ENCODE measurements around the gene EEF1AKMT3. TPM values are rescaled to one million over a fixed set of nuclear protein-coding genes. Genes with fewer than 3 reads are reported as not detected.
A peak's percentile ranks its signal among the peaks of the same experiment; 100 is the strongest.
"Not testable (repeated sequence)": the region's sequence is repeated elsewhere in the genome, so short reads cannot be mapped to it uniquely, and the experiment has no call there.

EEF1AKMT3 gene
- total RNA-seq, 1 donor, result 8.3 TPM

GRCh38 chr12:57771236-57771872, 1.1 kb upstream of the EEF1AKMT3 start:
- Histone ChIP-seq H3K9me3 (ENCODE audit: low read depth, low read length) (no peaks in the 10 kb centered on the region), H3K27ac (ENCODE audit: low read depth, low read length) (peak overlapping the region; percentile 95), H2AFZ (ENCODE audit: low read length) (peak overlapping the region; percentile 98), H3K36me3 (ENCODE audit: insufficient read depth, low read length) (peaks cover 26% of the 10 kb centered on the region), H3K4me1 (ENCODE audit: insufficient read depth, low read length) (peaks cover 29% of the 10 kb centered on the region), H3K4me2 (ENCODE audit: insufficient read depth, low read length) (peak overlapping the region; percentile 90), H3K4me3 (ENCODE audit: insufficient read depth, low read length) (peak overlapping the region; percentile 91), H3K27me3 (ENCODE audit: insufficient read depth, low read length) (peaks cover 11% of the 10 kb centered on the region), H3K79me2 (ENCODE audit: insufficient read depth, low read length) (peaks cover 12% of the 10 kb centered on the region), H4K20me1 (ENCODE audit: insufficient read depth, low read length) (no peaks in the 10 kb centered on the region)
- no peak for TF ChIP-seq CTCF (IDR thresholded peaks at IDR 0.05; ENCODE audit: extremely low read depth, low read depth, low read length)
- DNase-seq (ENCODE audit: insufficient read length, low spot score, missing footprints), result peak; percentile 98

- Histone ChIP-seq H3K4me3 (ENCODE audit: insufficient read depth, low read length) (peak within 1 kb of the TSS; percentile 91), H3K9me3 (ENCODE audit: low read depth, low read length) (no peaks in the 10 kb centered on the region), H3K27ac (ENCODE audit: low read depth, low read length) (peak within 1 kb of the TSS; percentile 95), H3K79me2 (ENCODE audit: insufficient read depth, low read length) (peaks cover 12% of the 10 kb centered on the region), H3K4me2 (ENCODE audit: insufficient read depth, low read length) (peak within 1 kb of the TSS; percentile 90), H3K4me1 (ENCODE audit: insufficient read depth, low read length) (peaks cover 23% of the 10 kb centered on the region), H4K20me1 (ENCODE audit: insufficient read depth, low read length) (no peaks in the 10 kb centered on the region), H3K27me3 (ENCODE audit: insufficient read depth, low read length) (peaks cover 5% of the 10 kb centered on the region), H3K36me3 (ENCODE audit: insufficient read depth, low read length) (peaks cover 26% of the 10 kb centered on the region), H2AFZ (ENCODE audit: low read length) (peak within 1 kb of the TSS; percentile 98)
- peak; percentile 98 for DNase-seq (ENCODE audit: insufficient read length, low spot score, missing footprints)
- TF ChIP-seq CTCF (IDR thresholded peaks at IDR 0.05; ENCODE audit: extremely low read depth, low read depth, low read length), result no peak
These were observed 463 bp upstream of the EEF1AKMT3 start, which contains the start of gene METTL1 for GRCh38 chr12:57771873-57772428. TSS of gene METTL1 (minus strand) at chr12:57772105. CDS start at chr12:57772083, 22 bp downstream.

- Histone ChIP-seq H3K4me1 (ENCODE audit: insufficient read depth, low read length) (peaks cover 18% of the 10 kb centered on the region), H3K79me2 (ENCODE audit: insufficient read depth, low read length) (peaks cover 12% of the 10 kb centered on the region), H3K36me3 (ENCODE audit: insufficient read depth, low read length) (peaks cover 13% of the 10 kb centered on the region)
- H2AFZ ChIP-seq (ENCODE audit: low read length); DNase-seq (ENCODE audit: insufficient read length, low spot score, missing footprints); H3K4me3 ChIP-seq (ENCODE audit: insufficient read depth, low read length); H3K27ac ChIP-seq (ENCODE audit: low read depth, low read length); H3K27me3 ChIP-seq (ENCODE audit: insufficient read depth, low read length); H4K20me1 ChIP-seq (ENCODE audit: insufficient read depth, low read length); H3K4me2 ChIP-seq (ENCODE audit: insufficient read depth, low read length); H3K9me3 ChIP-seq (ENCODE audit: low read depth, low read length): not testable (repeated sequence)
These were observed 2.2 kb downstream of the EEF1AKMT3 start for GRCh38 chr12:57774634-57775033.

- DNase-seq (ENCODE audit: insufficient read length, low spot score, missing footprints), result no peak
These were observed 2.6 kb downstream of the EEF1AKMT3 start for GRCh38 chr12:57775044-57775443.

More at GRCh38 chr12:57775044-57775443, 2.6 kb downstream of the EEF1AKMT3 start:
- Histone ChIP-seq H3K4me1 (ENCODE audit: insufficient read depth, low read length) (peaks cover 18% of the 10 kb centered on the region), H3K79me2 (ENCODE audit: insufficient read depth, low read length) (peaks cover 12% of the 10 kb centered on the region), H2AFZ (ENCODE audit: low read length) (no peak overlapping the region), H3K4me3 (ENCODE audit: insufficient read depth, low read length) (no peak overlapping the region), H3K27ac (ENCODE audit: low read depth, low read length) (no peak overlapping the region), H3K36me3 (ENCODE audit: insufficient read depth, low read length) (peaks cover 11% of the 10 kb centered on the region), H3K27me3 (ENCODE audit: insufficient read depth, low read length) (no peaks in the 10 kb centered on the region), H4K20me1 (ENCODE audit: insufficient read depth, low read length) (no peaks in the 10 kb centered on the region), H3K9me3 (ENCODE audit: low read depth, low read length) (no peaks in the 10 kb centered on the region), H3K4me2 (ENCODE audit: insufficient read depth, low read length) (no peak overlapping the region)
- no peak for TF ChIP-seq CTCF (IDR thresholded peaks at IDR 0.05; ENCODE audit: extremely low read depth, low read depth, low read length)
